Mesenchymal stem cell (in vitro differentiated cells and primary cell): Measurements from ENCODE around the gene HOMER3.
A peak's percentile ranks its signal among the peaks of the same experiment; 100 is the strongest.
"Not testable (repeated sequence)": the region's sequence is repeated elsewhere in the genome, so short reads cannot be mapped to it uniquely, and the experiment has no call there.

Experiments
- DNase-seq: peaks from one replicate; pipeline ENCODE4 v3.0.0-alpha.2; 2013
- H2AFZ ChIP-seq: one replicate; pipeline ENCODE4 v1.6.1; 2013; ENCODE audit warnings: low read depth, mild to moderate bottlenecking, control low read depth, inconsistent platforms, low read length, moderate library complexity
- H2AK5ac ChIP-seq: 2 replicates; pipeline ENCODE4 v1.6.1; 2013; ENCODE audit warnings: low read length, moderate library complexity, mild to moderate bottlenecking, inconsistent platforms; ENCODE audit not compliant: severe bottlenecking
- H2BK120ac ChIP-seq: one replicate; pipeline ENCODE4 v1.6.1; 2013; ENCODE audit warnings: low read depth, mild to moderate bottlenecking, inconsistent platforms, low read length, moderate library complexity
- H2BK12ac ChIP-seq, 2 experiments: one replicate each; pipeline ENCODE4 v1.6.1; 2013; ENCODE audit warnings: inconsistent platforms in 2 of 2, low read length in 2 of 2, mild to moderate bottlenecking in 2 of 2, moderate library complexity in 2 of 2, control low read depth in 1 of 2
- H2BK15ac ChIP-seq: one replicate; pipeline ENCODE4 v1.6.1; 2013; ENCODE audit warnings: mild to moderate bottlenecking, low read depth, inconsistent platforms; ENCODE audit not compliant: poor library complexity, severe bottlenecking
- H2BK5ac ChIP-seq: 2 replicates; pipeline ENCODE4 v1.6.1; 2013; ENCODE audit warnings: low read depth, mild to moderate bottlenecking, low read length, control low read depth, inconsistent platforms; ENCODE audit not compliant: poor library complexity, severe bottlenecking
- H3K14ac ChIP-seq, 2 experiments: one replicate each; pipeline ENCODE4 v1.6.1; 2013; ENCODE audit warnings: inconsistent platforms in 2 of 2, low read length in 2 of 2, control low read depth in 1 of 2, mild to moderate bottlenecking in 1 of 2, moderate library complexity in 1 of 2
- H3K18ac ChIP-seq, 2 experiments: one replicate each; pipeline ENCODE4 v1.6.1; 2013; ENCODE audit warnings: inconsistent platforms in 2 of 2, low read length in 2 of 2, control low read depth in 1 of 2, low read depth in 1 of 2, mild to moderate bottlenecking in 1 of 2
- H3K23ac ChIP-seq, 2 experiments: one replicate each; pipeline ENCODE4 v1.6.1; 2013; ENCODE audit warnings: inconsistent platforms in 2 of 2, low read length in 2 of 2, mild to moderate bottlenecking in 2 of 2, moderate library complexity in 2 of 2, control low read depth in 1 of 2
- H3K27ac ChIP-seq: 2 replicates; pipeline ENCODE4 v1.5.1; 2013; ENCODE audit warnings: mild to moderate bottlenecking, moderate library complexity, low read length, control low read depth, inconsistent platforms; ENCODE audit not compliant: poor library complexity, severe bottlenecking
- H3K27me3 ChIP-seq, 2 experiments: 2 replicates each; pipeline versions ENCODE4 v1.6.1 to v1.7.0; 2013; ENCODE audit warnings: low read length in 2 of 2, mild to moderate bottlenecking in 2 of 2, moderate library complexity in 2 of 2, control low read depth in 1 of 2, inconsistent platforms in 1 of 2; ENCODE audit not compliant: control insufficient read depth in 1 of 2, insufficient read depth in 1 of 2
- H3K36me3 ChIP-seq, 2 experiments: 2 replicates each; pipeline versions ENCODE4 v1.6.1 to v1.7.0; 2013; ENCODE audit warnings: low read length in 2 of 2, control low read depth in 1 of 2, inconsistent platforms in 1 of 2, low read depth in 1 of 2, mild to moderate bottlenecking in 1 of 2; ENCODE audit not compliant: insufficient read depth in 2 of 2, control insufficient read depth in 1 of 2
- H3K4ac ChIP-seq, 2 experiments: one replicate each; pipeline ENCODE4 v1.6.1; 2013; ENCODE audit warnings: inconsistent platforms in 2 of 2, low read length in 2 of 2, mild to moderate bottlenecking in 2 of 2, moderate library complexity in 2 of 2, control low read depth in 1 of 2, low read depth in 1 of 2
- H3K4me1 ChIP-seq: 2 replicates; pipeline ENCODE4 v1.6.1; 2013; ENCODE audit warnings: low read depth, low read length, control low read depth; ENCODE audit not compliant: control insufficient read depth, insufficient read depth
- H3K4me2 ChIP-seq: 2 replicates; pipeline ENCODE4 v1.6.1; 2013; ENCODE audit warnings: low read length, mild to moderate bottlenecking, inconsistent platforms; ENCODE audit not compliant: poor library complexity, severe bottlenecking
- H3K4me3 ChIP-seq, 2 experiments: 2 replicates each; pipeline versions ENCODE4 v1.5.1 to v1.7.0; 2013; ENCODE audit warnings: low read length in 2 of 2, mild to moderate bottlenecking in 2 of 2, control low read depth in 1 of 2, low read depth in 1 of 2; ENCODE audit not compliant: insufficient read depth in 1 of 2
- H3K79me1 ChIP-seq: replicated peaks from 2 replicates; pipeline ENCODE4 v1.6.1; 2013; ENCODE audit warnings: mild to moderate bottlenecking, control low read depth, low read length, inconsistent platforms; ENCODE audit not compliant: poor library complexity, severe bottlenecking
- H3K9ac ChIP-seq: 2 replicates; pipeline ENCODE4 v1.7.0; 2013; ENCODE audit warnings: mild to moderate bottlenecking, low read length, moderate library complexity
- H3K9me3 ChIP-seq: 2 replicates; pipeline ENCODE4 v1.7.0; 2013; ENCODE audit warnings: mild to moderate bottlenecking, low read length; ENCODE audit not compliant: control insufficient read depth
- H4K8ac ChIP-seq: one replicate; pipeline ENCODE4 v1.6.1; 2013; ENCODE audit warnings: inconsistent platforms, mild to moderate bottlenecking, low read length, moderate library complexity
- H4K91ac ChIP-seq: one replicate; pipeline ENCODE4 v1.6.1; 2013; ENCODE audit warnings: mild to moderate bottlenecking, low read length, inconsistent platforms
- WGBS: methylation state at CpG from one replicate; pipeline ENCODE4 v1.1.7; 2013; ENCODE audit warnings: mixed read lengths; 5-methylcytosine and 5-hydroxymethylcytosine counted together

The HOMER3 gene

DNA sequence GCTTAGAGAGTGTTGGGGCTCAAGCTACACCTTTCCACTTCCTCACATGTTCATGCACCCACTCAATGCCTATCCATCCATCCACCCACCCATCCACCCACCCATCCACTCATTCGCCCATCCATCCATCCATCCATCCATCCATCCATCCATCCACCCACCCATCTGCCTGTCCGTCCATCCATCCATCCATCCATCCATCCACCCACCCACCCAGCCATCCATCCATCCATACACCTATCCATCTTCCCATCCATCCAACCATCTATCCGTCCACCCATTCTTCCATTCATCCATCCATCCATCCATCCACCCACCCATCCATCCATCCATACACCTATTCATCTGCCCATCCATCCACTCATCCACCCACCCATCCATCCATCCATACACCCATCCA lies 13.1 kb upstream of the HOMER3 start:
- Histone ChIP-seq H3K14ac (no peak overlapping the region), H3K36me3 (no peaks in the 10 kb centered on the region)

DNA sequence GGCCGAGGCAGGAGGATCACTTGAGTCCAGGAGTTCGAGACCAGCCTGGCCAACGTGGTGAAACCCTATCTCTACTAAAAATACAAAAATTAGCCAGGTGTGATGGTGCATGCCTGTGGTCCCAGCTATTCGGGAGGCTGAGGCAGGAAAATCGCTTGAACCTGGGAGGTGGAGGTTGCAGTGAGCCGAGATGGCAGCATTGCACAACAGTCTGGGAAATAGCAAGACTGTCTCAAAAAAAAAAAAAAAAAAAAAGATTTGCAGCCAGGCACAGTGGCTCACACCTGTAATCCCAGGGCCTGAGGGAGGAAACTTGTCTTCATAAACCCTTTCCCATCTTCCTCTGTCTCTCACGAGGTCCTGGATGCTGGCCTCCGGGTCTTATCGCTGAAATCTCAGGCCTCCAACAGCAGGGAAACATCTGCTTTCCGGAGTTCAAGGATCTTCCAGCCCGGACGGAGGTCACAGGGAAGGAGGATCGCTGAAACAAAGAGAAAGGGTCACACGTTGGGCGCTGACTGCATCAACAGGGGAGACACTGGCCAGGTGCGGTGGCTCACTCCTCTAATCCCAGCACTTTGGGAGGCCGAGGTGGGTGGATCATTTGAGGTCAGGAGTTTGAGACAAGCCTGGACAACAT lies 11.5 kb upstream of the HOMER3 start:
- H4K91ac ChIP-seq, H3K27me3 ChIP-seq, H2AFZ ChIP-seq, DNase-seq, H2AK5ac ChIP-seq, H3K4me3 ChIP-seq, H2BK15ac ChIP-seq, H2BK12ac ChIP-seq, H3K27ac ChIP-seq, H2BK5ac ChIP-seq, H4K8ac ChIP-seq, H3K36me3 ChIP-seq, H3K23ac ChIP-seq, H3K79me1 ChIP-seq, H2BK120ac ChIP-seq, H3K14ac ChIP-seq, H3K9ac ChIP-seq, H3K4me1 ChIP-seq, H3K4ac ChIP-seq, H3K9me3 ChIP-seq, H3K4me2 ChIP-seq, H3K18ac ChIP-seq: not testable (repeated sequence)
- WGBS, result 82% methylated on average over 15 of the region's 17 CpGs

More for the DNA sequence above, 13.1 kb upstream of the HOMER3 start:
- H4K91ac ChIP-seq, result no peak overlapping the region
- H3K9ac ChIP-seq, result no peak overlapping the region
- no peak overlapping the region for H3K18ac ChIP-seq
- H2BK5ac ChIP-seq, result no peak overlapping the region
- H3K23ac ChIP-seq, result no peak overlapping the region
- no peak overlapping the region for H2BK120ac ChIP-seq
- H2BK15ac ChIP-seq, result no peak overlapping the region
- WGBS, result 82% methylated on average over 3 of the region's 3 CpGs
- H3K4me2 ChIP-seq, result no peak overlapping the region
- no peaks in the 10 kb centered on the region for H3K4me1 ChIP-seq
- no peak overlapping the region for H3K27ac ChIP-seq
- no peak overlapping the region for H4K8ac ChIP-seq
- no peak for DNase-seq
- no peak overlapping the region for H2BK12ac ChIP-seq
- no peak overlapping the region for H3K4ac ChIP-seq
- H3K9me3 ChIP-seq, result no peaks in the 10 kb centered on the region
- no peak overlapping the region for H2AK5ac ChIP-seq
- no peak overlapping the region for H3K4me3 ChIP-seq
- H3K27me3 ChIP-seq, result peaks cover 0 to 4% of the 10 kb centered on the region in 2 experiments
- H2AFZ ChIP-seq, result no peak overlapping the region
- no peaks in the 10 kb centered on the region for H3K79me1 ChIP-seq

DNA sequence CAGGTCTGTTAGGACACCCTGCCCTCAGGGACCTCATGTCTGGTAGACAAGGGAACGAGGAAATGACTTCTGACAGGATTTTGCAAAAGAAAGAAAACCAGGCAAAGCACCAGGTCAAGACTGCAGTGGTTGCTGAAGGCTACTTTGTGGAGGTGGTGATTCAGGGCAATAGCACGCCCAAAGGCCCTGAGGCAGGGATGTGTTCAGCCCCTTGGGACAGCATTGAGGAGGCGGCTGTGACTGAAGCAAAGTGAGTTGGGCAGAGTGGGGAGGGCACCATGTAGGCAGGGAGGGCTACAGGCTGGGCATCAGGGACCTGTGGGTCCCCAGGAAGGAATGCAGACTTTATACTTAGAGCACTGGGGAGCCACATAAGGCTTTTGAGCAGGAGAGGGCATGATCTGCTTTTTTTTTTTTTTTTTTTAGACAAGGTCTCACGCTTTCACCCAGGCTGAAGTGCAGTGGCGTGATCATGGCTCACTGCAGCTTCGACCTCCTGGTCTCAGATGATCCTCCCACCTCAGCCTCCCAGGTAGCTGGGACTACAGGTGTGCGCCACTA lies 10.8 kb upstream of the HOMER3 start:
- Histone ChIP-seq H3K36me3 (peaks cover under 1 to 13% of the 10 kb centered on the region in 2 experiments), H2AFZ (no peak overlapping the region), H3K9ac (no peak overlapping the region), H2BK15ac (no peak overlapping the region), H3K18ac (no peak overlapping the region), H2BK5ac (no peak overlapping the region), H3K9me3 (no peaks in the 10 kb centered on the region), H3K79me1 (no peaks in the 10 kb centered on the region), H2AK5ac (no peak overlapping the region), H3K27ac (no peak overlapping the region), H3K4me3 (no peak overlapping the region), H4K91ac (no peak overlapping the region), H3K4ac (no peak overlapping the region), H2BK120ac (no peak overlapping the region), H3K4me1 (no peaks in the 10 kb centered on the region), H2BK12ac (no peak overlapping the region), H3K14ac (no peak overlapping the region), H3K27me3 (no peaks in the 10 kb centered on the region), H3K23ac (no peak overlapping the region), H4K8ac (no peak overlapping the region), H3K4me2 (no peak overlapping the region)
- peak; percentile 43 for DNase-seq
- 77% methylated on average over 7 of the region's 7 CpGs for whole genome bisulfite sequencing

DNA sequence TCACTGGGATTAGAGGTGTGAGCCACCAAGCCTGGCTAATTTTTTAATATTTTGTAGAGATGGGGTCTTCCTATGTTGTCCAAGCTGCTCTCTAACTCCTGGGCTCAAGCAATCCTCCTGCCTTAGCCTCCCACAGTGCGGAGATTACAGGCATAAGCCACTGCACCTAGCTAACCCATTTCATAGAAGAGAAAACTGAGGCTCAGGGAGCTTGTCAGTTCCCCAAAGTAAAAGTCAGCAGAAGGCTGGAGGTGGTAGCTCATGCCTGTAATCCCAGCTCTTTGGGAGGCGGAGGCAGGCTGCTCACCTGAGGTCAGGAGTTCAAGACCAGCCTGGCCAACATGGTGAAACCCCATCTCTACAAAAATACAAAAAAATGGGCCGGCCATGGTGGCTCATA lies 8.8 kb upstream of the HOMER3 start:
- Histone ChIP-seq H3K4me1 (no peaks in the 10 kb centered on the region), H2BK12ac (no peak overlapping the region), H3K4me2 (no peak overlapping the region), H3K9me3 (no peaks in the 10 kb centered on the region), H3K23ac (no peak overlapping the region), H2AFZ (no peak overlapping the region), H3K27ac (no peak overlapping the region), H3K4me3 (no peak overlapping the region), H4K8ac (no peak overlapping the region), H2BK15ac (no peak overlapping the region), H3K18ac (no peak overlapping the region), H2AK5ac (no peak overlapping the region), H2BK120ac (no peak overlapping the region), H3K79me1 (no peaks in the 10 kb centered on the region), H3K14ac (no peak overlapping the region), H3K4ac (no peak overlapping the region), H3K36me3 (peaks cover 10 to 24% of the 10 kb centered on the region in 2 experiments), H2BK5ac (no peak overlapping the region), H3K9ac (no peak overlapping the region), H4K91ac (no peak overlapping the region), H3K27me3 (no peaks in the 10 kb centered on the region)
- WGBS, result 76% methylated on average over 3 of the region's 3 CpGs
- DNase-seq, result no peak
